HEK293 (cell line): ENCODE results near the gene ZNF768.

Source experiments
- CTCF ChIA-PET: fragments of 350-600 bp; formaldehyde crosslinking; extraction: SDS; loops from one replicate; lab custom pipeline; 2021; ENCODE audit warnings: antibody characterized with exemption; lab: Yijun Ruan, JAX
- POLR2A ChIA-PET: fragments of 300-600 bp; formaldehyde crosslinking; extraction: SDS; loops from one replicate; lab custom pipeline; 2020; ENCODE audit warnings: antibody characterized with exemption, inconsistent platforms; lab: Yijun Ruan, JAX
- H3K27ac ChIP-seq: fragments of 200-500 bp; sonication (Bioruptor generic); 2 replicates; pipeline ENCODE4 v1.5.1; 2014; ENCODE audit warnings: low read depth, low read length, control low read depth, inconsistent platforms; ENCODE audit errors: extremely low read depth
- H3K36me3 ChIP-seq, 2 experiments: fragments of 200-500 bp in 1 of 2; sonication (Bioruptor generic) in 1 of 2; 1 replicate in 1 of 2; 2 replicates in 1 of 2; pipeline ENCODE4 v1.5.1; 2014 to 2017; ENCODE audit warnings: inconsistent platforms in 2 of 2, low read length in 2 of 2; ENCODE audit not compliant: control insufficient read depth in 2 of 2, insufficient read depth in 1 of 2
- H3K4me1 ChIP-seq: fragments of 200-500 bp; sonication (Bioruptor generic); 2 replicates; pipeline ENCODE4 v1.5.1; 2014; ENCODE audit warnings: mild to moderate bottlenecking, low read length, inconsistent platforms; ENCODE audit not compliant: control insufficient read depth, insufficient read depth
- H3K4me3 ChIP-seq: 2 replicates; pipeline ENCODE4 v1.5.1; 2011; ENCODE audit warnings: low read depth, mild to moderate bottlenecking, control low read depth, low read length, moderate library complexity
- H3K9me3 ChIP-seq: fragments of 200-500 bp; sonication (Bioruptor generic); 2 replicates; pipeline ENCODE4 v1.5.1; 2014; ENCODE audit warnings: low read depth, low read length, inconsistent platforms; ENCODE audit not compliant: control insufficient read depth, insufficient read depth
- EGR2 ChIP-seq: fragments of 450-650 bp; formaldehyde crosslinking; IDR thresholded peaks from 2 replicates; pipeline ENCODE4 v1.5.1; 2016; ENCODE audit warnings: low read depth, missing biosample characterization, missing genetic modification characterization
- GLIS1 ChIP-seq: fragments of 450-650 bp; formaldehyde crosslinking; IDR thresholded peaks from 2 replicates; pipeline ENCODE4 v1.5.1; 2016; ENCODE audit warnings: missing biosample characterization, missing genetic modification characterization
- IKZF3 ChIP-seq: fragments of 450-650 bp; IDR thresholded peaks from 2 replicates; pipeline ENCODE4 v1.5.0; 2018; ENCODE audit warnings: missing biosample characterization, mild to moderate bottlenecking, missing genetic modification characterization, moderate library complexity
- KLF17 ChIP-seq: fragments of 450-650 bp; formaldehyde crosslinking; IDR thresholded peaks from 2 replicates; pipeline ENCODE4 v1.5.1; 2016; ENCODE audit warnings: missing biosample characterization, missing genetic modification characterization
- PRDM10 ChIP-seq: fragments of 450-650 bp; formaldehyde crosslinking; IDR thresholded peaks from 2 replicates; pipeline ENCODE4 v1.5.1; 2016; ENCODE audit warnings: missing biosample characterization, missing genetic modification characterization
- PRDM6 ChIP-seq: fragments of 450-650 bp; formaldehyde crosslinking; IDR thresholded peaks from 2 replicates; pipeline ENCODE4 v1.5.1; 2017; ENCODE audit warnings: missing biosample characterization, missing genetic modification characterization
- REST ChIP-seq: fragments of 450-650 bp; formaldehyde crosslinking; IDR thresholded peaks from 2 replicates; pipeline ENCODE4 v1.5.1; 2016; ENCODE audit warnings: missing biosample characterization, missing genetic modification characterization
- SCRT2 ChIP-seq: fragments of 450-650 bp; formaldehyde crosslinking; IDR thresholded peaks from 2 replicates; pipeline ENCODE4 v1.5.1; 2016; ENCODE audit warnings: missing biosample characterization, missing genetic modification characterization
- ZBTB6 ChIP-seq: fragments of 450-650 bp; formaldehyde crosslinking; IDR thresholded peaks from 2 replicates; pipeline ENCODE4 v1.5.1; 2017; ENCODE audit warnings: missing biosample characterization, missing genetic modification characterization
- ZNF48 ChIP-seq: fragments of 450-650 bp; formaldehyde crosslinking; IDR thresholded peaks from 2 replicates; pipeline ENCODE4 v1.5.1; 2016; ENCODE audit warnings: missing biosample characterization, missing genetic modification characterization
- ZNF514 ChIP-seq: fragments of 450-650 bp; formaldehyde crosslinking; IDR thresholded peaks from 2 replicates; pipeline ENCODE4 v1.5.1; 2016; ENCODE audit warnings: missing biosample characterization, missing genetic modification characterization
- ZNF600 ChIP-seq: fragments of 450-650 bp; formaldehyde crosslinking; IDR thresholded peaks from 2 replicates; pipeline ENCODE4 v1.5.1; 2016; ENCODE audit warnings: missing biosample characterization, missing genetic modification characterization
- ZNF654 ChIP-seq: fragments of 450-650 bp; formaldehyde crosslinking; IDR thresholded peaks from 2 replicates; pipeline ENCODE4 v1.5.1; 2016; ENCODE audit warnings: low read depth, missing biosample characterization, missing genetic modification characterization
- ZNF692 ChIP-seq: fragments of 450-650 bp; formaldehyde crosslinking; IDR thresholded peaks from 2 replicates; pipeline ENCODE4 v1.5.1; 2016; ENCODE audit warnings: missing biosample characterization, missing genetic modification characterization

ZNF768 gene

GRCh38 chr16:30533748-30534367 lies 7.5 kb upstream of the ZNF768 start:
- TF ChIP-seq ZNF514 (tag by site-specific recombination) (no peak), KLF17 (tag by site-specific recombination) (no peak), PRDM6 (tag by site-specific recombination) (no peak), ZNF692 (no peak), ZBTB6 (tag by site-specific recombination) (peak; percentile 91; the same call in 1 of the 2 replicates), ZNF654 (tag by site-specific recombination) (no peak), GLIS1 (tag by site-specific recombination) (peak; percentile 48; the same call in 1 of the 2 replicates)
- Histone ChIP-seq H3K4me3 (peak overlapping the region; percentile 59), H3K27ac (peak overlapping the region; percentile 91), H3K9me3 (no peaks in the 10 kb centered on the region), H3K36me3 (peaks cover 6 to 30% of the 10 kb centered on the region in 2 experiments; a peak in 2 of 3 replicates), H3K4me1 (peaks cover 2% of the 10 kb centered on the region; the same call in 1 of the 2 replicates)
- POLR2A ChIA-PET: interaction anchor here (0.7 to 3.7 kb wide), 7 partner anchors 19 to 163 kb away, joined by 3 to 69 read pairs (median 7); partner anchors contain the start of genes DCTPP1, TBC1D10B, ZNF688 and ZNF764
- CTCF ChIA-PET: interaction anchor here (0.6 to 2.9 kb wide), 6 partner anchors 8 to 422 kb away, joined by 3 to 11 read pairs (median 5); no protein-coding TSS in a partner anchor

GRCh38 chr16:30533146-30533522 lies 6.8 kb upstream of the ZNF768 start:
- TF ChIP-seq IKZF3: peak; percentile 27; the same call in 1 of the 2 replicates
- TF ChIP-seq SCRT2 (tag by site-specific recombination): peak; percentile 43
- peak; percentile 59 for TF ChIP-seq ZNF600 (tag by site-specific recombination)
- no peak for TF ChIP-seq REST (tag by site-specific recombination)
- no peak for TF ChIP-seq ZNF48 (tag by site-specific recombination)
- TF ChIP-seq PRDM10 (tag by site-specific recombination): peak; percentile 42; the same call in 1 of the 2 replicates
- peak; percentile 56 for TF ChIP-seq EGR2 (tag by site-specific recombination)
- H3K27ac ChIP-seq: no peak overlapping the region
- CTCF ChIA-PET: interaction anchor here (2.9 kb wide), 1 partner anchor 65 kb away, joined by 11 read pairs; no protein-coding TSS in a partner anchor
- H3K36me3 ChIP-seq: peaks cover 6 to 30% of the 10 kb centered on the region in 2 experiments; a peak in 2 of 3 replicates
- no peak overlapping the region for H3K4me3 ChIP-seq
- peaks cover 2% of the 10 kb centered on the region; the same call in 1 of the 2 replicates for H3K4me1 ChIP-seq
- POLR2A ChIA-PET: interaction anchor here (2.2 to 3.7 kb wide), 3 partner anchors 24 to 115 kb away, joined by 7 to 69 read pairs (median 15); partner anchors contain the start of genes DCTPP1 and ZNF764
- H3K9me3 ChIP-seq: no peaks in the 10 kb centered on the region
